Activated CD4-positive, alpha-beta T cell treated with anti-CD3 and anti-CD28 coated beads, Interleukin-2, amount 50 U/mL, for 48 hours (primary cell): ENCODE data around the gene CEMIP.
"Not testable (repeated sequence)": the region's sequence is repeated elsewhere in the genome, so short reads cannot be mapped to it uniquely, and the experiment has no call there.

Source experiments
- DNase-seq, 2 experiments: peaks; one replicate each; pipeline ENCODE4 v3.0.0-alpha.2; 2020

Gene CEMIP

GRCh38 chr15:80763235-80763634 lies 15.9 kb upstream of the CEMIP start:
- DNase-seq = not testable (repeated sequence)

GRCh38 chr15:80764535-80764934 lies 14.6 kb upstream of the CEMIP start:
- no peak for DNase-seq

- no peak for DNase-seq
Measured at GRCh38 chr15:80766275-80766674, 12.9 kb upstream of the CEMIP start.

GRCh38 chr15:80768158-80768557 lies 11.0 kb upstream of the CEMIP start:
- DNase-seq = no peak

GRCh38 chr15:80769153-80769828 lies 9.9 kb upstream of the CEMIP start:
- DNase-seq = no peak

- no peak for DNase-seq
Measured at GRCh38 chr15:80769829-80770705, 9.1 kb upstream of the CEMIP start.

- DNase-seq = no peak
Measured at GRCh38 chr15:80773122-80773551, 6.0 kb upstream of the CEMIP start.

GRCh38 chr15:80773792-80774352 lies 5.3 kb upstream of the CEMIP start:
- no peak for DNase-seq

GRCh38 chr15:80774486-80774885 lies 4.7 kb upstream of the CEMIP start:
- no peak for DNase-seq

- DNase-seq = no peak
Measured at GRCh38 chr15:80775338-80775737, 3.8 kb upstream of the CEMIP start.

GRCh38 chr15:80776420-80777045 lies 2.6 kb upstream of the CEMIP start:
- DNase-seq = peak; percentile 69 to 78

- DNase-seq = no peak
Measured at GRCh38 chr15:80777137-80777536, 2.0 kb upstream of the CEMIP start.

- no peak for DNase-seq
Measured at GRCh38 chr15:80777826-80778620, 1.1 kb upstream of the CEMIP start.

GRCh38 chr15:80778621-80778963 lies 578 bp upstream of the CEMIP start:
- no peak for DNase-seq

GRCh38 chr15:80779658-80780415 lies 667 bp downstream of the CEMIP start:
- no peak for DNase-seq

- DNase-seq = peak; percentile 37 to 45
Measured at GRCh38 chr15:80780416-80781221, 1.4 kb downstream of the CEMIP start.

GRCh38 chr15:80783260-80783659 lies 4.1 kb downstream of the CEMIP start:
- DNase-seq = no peak

- no peak for DNase-seq
Measured at GRCh38 chr15:80785335-80785734, 6.2 kb downstream of the CEMIP start.

- DNase-seq = no peak
Measured at GRCh38 chr15:80785811-80786354, 6.7 kb downstream of the CEMIP start.

GRCh38 chr15:80787316-80787715 lies 8.1 kb downstream of the CEMIP start:
- DNase-seq = no peak

- DNase-seq = no peak
Measured at GRCh38 chr15:80788536-80788935, 9.4 kb downstream of the CEMIP start.
